Adrenal gland (tissue), 12 donors: ENCODE data around the gene PNMT. TPM values are rescaled to one million over a fixed set of nuclear protein-coding genes. Genes with fewer than 3 reads are reported as not detected.

Source experiments
- DNase-seq, 7 donors: peaks; one replicate each; pipeline ENCODE4 v3.0.0-alpha.2; 2019 to 2020
- H3K27ac ChIP-seq, 5 donors: fragments of 200-600 bp; sonication (generic) in 4 of 5; 1 replicate in 3 of 5; 2 replicates in 2 of 5; pipeline versions ENCODE4 v1.5.1 to v1.8.0; 2016 to 2020; ENCODE audit warnings: mild to moderate bottlenecking in 1 of 5
- H3K27me3 ChIP-seq: fragments of 200-600 bp; 2 replicates; pipeline ENCODE4 v1.8.0; 2021
- H3K36me3 ChIP-seq, 2 donors: fragments of 200-600 bp; replicated peaks in 1 of 2; 1 replicate in 1 of 2; 2 replicates in 1 of 2; pipeline versions ENCODE4 v1.5.1 to v1.8.0; 2018 to 2022
- H3K4me1 ChIP-seq, 2 donors: fragments of 200-600 bp; replicated peaks in 1 of 2; 1 replicate in 1 of 2; 2 replicates in 1 of 2; pipeline versions ENCODE4 v1.5.1 to v1.8.0; 2018 to 2021
- H3K4me3 ChIP-seq, 4 donors: fragments of 200-600 bp; sonication (generic) in 3 of 4; one replicate each; pipeline ENCODE4 v1.5.1; 2016 to 2018
- H3K9me3 ChIP-seq, 3 donors: fragments of 200-600 bp; sonication (generic) in 1 of 3; replicated peaks in 1 of 3; 1 replicate in 2 of 3; 2 replicates in 1 of 3; pipeline versions ENCODE4 v1.5.1 to v1.8.0; 2016 to 2021
- POLR2A ChIP-seq, 2 donors: fragments of 450-650 bp; IDR thresholded peaks; one replicate each; pipeline ENCODE4 v1.6.1; 2017; ENCODE audit warnings: antibody characterized with exemption in 2 of 2, mild to moderate bottlenecking in 2 of 2, moderate library complexity in 1 of 2
- WGBS, 4 donors: extraction: QIAGEN DNeasy Blood & Tissue Kit in 2 of 4; methylation state at CpG; one replicate each; pipeline versions ENCODE4 v1.1.5 to v1.1.7; 2013 to 2017; 5-methylcytosine and 5-hydroxymethylcytosine counted together
- intact Hi-C, 2 donors: fragments of 100-400 bp; cut with DNase I; formaldehyde crosslinking; loops; one replicate each; pipeline versions ENCODE4 v1.14.1 to v1.15.0; 2022 to 2023
- polyA plus RNA-seq, 3 donors: library from polyadenylated mRNA; stranded (reverse); fragments of 200-250 nt in 2 of 3; fragments of 350-450 nt in 1 of 3; fragmentation: Illumina TruSeq in 1 of 3; extraction: RNeasy Lipid Tissue Mini Kit (QIAGEN cat#74804) in 1 of 3; gene quantifications; one replicate each; pipeline ENCODE4 v1.2.3, GENCODE V29; 2013 to 2014
- total RNA-seq, 9 donors: library from RNA; depleted of rRNA in 4 of 9; stranded (reverse); fragments of >200 nt in 4 of 9; fragments of 120-200 nt in 1 of 9; fragmentation: NEBNext Ultra II Directional in 1 of 9; extraction: Animal tissue kit (Norgen Biotek cat#: 25700) in 1 of 9; gene quantifications; one replicate each; pipeline versions ENCODE4 v1.1.0 to v1.2.4, GENCODE V29; 2013 to 2023
- TF ChIP-seq, protein P1 (sequence below), 6 experiments: fragments of 450-650 bp in 4 of 6; fragments of 200-600 bp in 2 of 6; sonication (generic) in 1 of 6; IDR thresholded peaks; 1 replicate in 5 of 6; 2 replicates in 1 of 6; pipeline versions ENCODE4 v1.5.1 to v1.8.0; 2016 to 2021; ENCODE audit warnings: antibody characterized with exemption in 6 of 6, mild to moderate bottlenecking in 2 of 6, moderate library complexity in 1 of 6
- donor health status: healthy with polysubstance abuse.
- donor health status: Bipolar disorder and iron deficiency.
- donor health status: DM: yes; HTN: yes; CAD: no.
- donor health status: DM: no; HTN: no; CAD: no.
- donor health status: DM: no; HTN: no; CAD: no.
- donor health status: DM: yes; HTN: yes; CAD: no.

PNMT gene
- total and polyA plus RNA-seq, 12 donors = 0.47 to 593 (median 121) TPM; not detected in 1

GRCh38 chr17:39711851-39712250 is 43.6 kb downstream of the PNMT start:
- Histone ChIP-seq H3K36me3 (no peaks in the 10 kb centered on the region), H3K9me3 (no peaks in the 10 kb centered on the region), H3K4me1 (no peaks in the 10 kb centered on the region), H3K27me3 (no peaks in the 10 kb centered on the region), H3K27ac (no peak overlapping the region), H3K4me3 (no peak overlapping the region)
- WGBS, 4 donors = 92 to 93% (median 92%) methylated on average over 5 to 10 of the region's 10 CpGs
- TF ChIP-seq, protein P1, sequence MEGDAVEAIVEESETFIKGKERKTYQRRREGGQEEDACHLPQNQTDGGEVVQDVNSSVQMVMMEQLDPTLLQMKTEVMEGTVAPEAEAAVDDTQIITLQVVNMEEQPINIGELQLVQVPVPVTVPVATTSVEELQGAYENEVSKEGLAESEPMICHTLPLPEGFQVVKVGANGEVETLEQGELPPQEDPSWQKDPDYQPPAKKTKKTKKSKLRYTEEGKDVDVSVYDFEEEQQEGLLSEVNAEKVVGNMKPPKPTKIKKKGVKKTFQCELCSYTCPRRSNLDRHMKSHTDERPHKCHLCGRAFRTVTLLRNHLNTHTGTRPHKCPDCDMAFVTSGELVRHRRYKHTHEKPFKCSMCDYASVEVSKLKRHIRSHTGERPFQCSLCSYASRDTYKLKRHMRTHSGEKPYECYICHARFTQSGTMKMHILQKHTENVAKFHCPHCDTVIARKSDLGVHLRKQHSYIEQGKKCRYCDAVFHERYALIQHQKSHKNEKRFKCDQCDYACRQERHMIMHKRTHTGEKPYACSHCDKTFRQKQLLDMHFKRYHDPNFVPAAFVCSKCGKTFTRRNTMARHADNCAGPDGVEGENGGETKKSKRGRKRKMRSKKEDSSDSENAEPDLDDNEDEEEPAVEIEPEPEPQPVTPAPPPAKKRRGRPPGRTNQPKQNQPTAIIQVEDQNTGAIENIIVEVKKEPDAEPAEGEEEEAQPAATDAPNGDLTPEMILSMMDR (IDR thresholded peaks at IDR 0.05) = no peak
- no peak for TF ChIP-seq POLR2A (IDR thresholded peaks at IDR 0.05)
- no peak for DNase-seq
- intact Hi-C loops = no loop called here

GRCh38 chr17:39714234-39714633 is 46.0 kb downstream of the PNMT start:
- Histone ChIP-seq H3K36me3 (no peaks in the 10 kb centered on the region), H3K27me3 (no peaks in the 10 kb centered on the region), H3K9me3 (no peaks in the 10 kb centered on the region), H3K4me1 (no peaks in the 10 kb centered on the region), H3K27ac (no peak overlapping the region), H3K4me3 (no peak overlapping the region)
- no peak for DNase-seq
- TF ChIP-seq POLR2A (IDR thresholded peaks at IDR 0.05) = no peak
- 92 to 96% (median 92%) methylated on average over 4 of the region's 4 CpGs for WGBS, 4 donors
- intact Hi-C loops = no loop called here

GRCh38 chr17:39715375-39716072 is 47.3 kb downstream of the PNMT start:
- 92 to 96% (median 93%) methylated on average over 5 to 18 of the region's 18 CpGs for WGBS, 4 donors
- intact Hi-C loops = no loop called here
- Histone ChIP-seq H3K4me1 (no peaks in the 10 kb centered on the region), H3K27ac (no peak overlapping the region), H3K4me3 (no peak overlapping the region), H3K9me3 (no peaks in the 10 kb centered on the region), H3K27me3 (no peaks in the 10 kb centered on the region), H3K36me3 (no peaks in the 10 kb centered on the region)
- TF ChIP-seq, protein P1 (IDR thresholded peaks at IDR 0.05) = no peak
- TF ChIP-seq POLR2A (IDR thresholded peaks at IDR 0.05) = no peak
- no peak for DNase-seq

- H3K4me3 ChIP-seq = no peak overlapping the region
- H3K9me3 ChIP-seq = no peaks in the 10 kb centered on the region
- no peaks in the 10 kb centered on the region for H3K36me3 ChIP-seq
- DNase-seq = no peak
- intact Hi-C loops = no loop called here
- no peak overlapping the region for H3K27ac ChIP-seq
- TF ChIP-seq POLR2A (IDR thresholded peaks at IDR 0.05) = no peak
- TF ChIP-seq, protein P1 (IDR thresholded peaks at IDR 0.05) = no peak
- 82 to 94% (median 92%) methylated on average over 9 to 15 of the region's 15 CpGs for WGBS, 4 donors
- no peaks in the 10 kb centered on the region for H3K27me3 ChIP-seq
- H3K4me1 ChIP-seq = no peaks in the 10 kb centered on the region
These were observed 48.0 kb downstream of the PNMT start for GRCh38 chr17:39716073-39716818.
